ENCODE data around the gene VWA5B2. TPM values are rescaled to one million over a fixed set of nuclear protein-coding genes. Genes with fewer than 3 reads are reported as not detected.

Gene VWA5B2
- total RNA-seq, 1 donor from 2014 or later, result not detected

- no peak overlapping the region for H3K27ac ChIP-seq
- no peak for DNase-seq
- H3K9me3 ChIP-seq, result no peaks in the 10 kb centered on the region
- peaks cover 9% of the 10 kb centered on the region for H3K4me1 ChIP-seq
- no peak overlapping the region for H3K4me3 ChIP-seq
- H3K27me3 ChIP-seq, result peaks cover 36% of the 10 kb centered on the region
- ATAC-seq, result no peak
- intact Hi-C loops (cut with DNase I), result no loop called here
- TF ChIP-seq, protein P1, sequence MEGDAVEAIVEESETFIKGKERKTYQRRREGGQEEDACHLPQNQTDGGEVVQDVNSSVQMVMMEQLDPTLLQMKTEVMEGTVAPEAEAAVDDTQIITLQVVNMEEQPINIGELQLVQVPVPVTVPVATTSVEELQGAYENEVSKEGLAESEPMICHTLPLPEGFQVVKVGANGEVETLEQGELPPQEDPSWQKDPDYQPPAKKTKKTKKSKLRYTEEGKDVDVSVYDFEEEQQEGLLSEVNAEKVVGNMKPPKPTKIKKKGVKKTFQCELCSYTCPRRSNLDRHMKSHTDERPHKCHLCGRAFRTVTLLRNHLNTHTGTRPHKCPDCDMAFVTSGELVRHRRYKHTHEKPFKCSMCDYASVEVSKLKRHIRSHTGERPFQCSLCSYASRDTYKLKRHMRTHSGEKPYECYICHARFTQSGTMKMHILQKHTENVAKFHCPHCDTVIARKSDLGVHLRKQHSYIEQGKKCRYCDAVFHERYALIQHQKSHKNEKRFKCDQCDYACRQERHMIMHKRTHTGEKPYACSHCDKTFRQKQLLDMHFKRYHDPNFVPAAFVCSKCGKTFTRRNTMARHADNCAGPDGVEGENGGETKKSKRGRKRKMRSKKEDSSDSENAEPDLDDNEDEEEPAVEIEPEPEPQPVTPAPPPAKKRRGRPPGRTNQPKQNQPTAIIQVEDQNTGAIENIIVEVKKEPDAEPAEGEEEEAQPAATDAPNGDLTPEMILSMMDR (IDR thresholded peaks at IDR 0.05), result no peak
- no peaks in the 10 kb centered on the region for H3K36me3 ChIP-seq
These were observed 2.3 kb downstream of the VWA5B2 start for GRCh38 chr3:184231671-184232070.

DNA sequence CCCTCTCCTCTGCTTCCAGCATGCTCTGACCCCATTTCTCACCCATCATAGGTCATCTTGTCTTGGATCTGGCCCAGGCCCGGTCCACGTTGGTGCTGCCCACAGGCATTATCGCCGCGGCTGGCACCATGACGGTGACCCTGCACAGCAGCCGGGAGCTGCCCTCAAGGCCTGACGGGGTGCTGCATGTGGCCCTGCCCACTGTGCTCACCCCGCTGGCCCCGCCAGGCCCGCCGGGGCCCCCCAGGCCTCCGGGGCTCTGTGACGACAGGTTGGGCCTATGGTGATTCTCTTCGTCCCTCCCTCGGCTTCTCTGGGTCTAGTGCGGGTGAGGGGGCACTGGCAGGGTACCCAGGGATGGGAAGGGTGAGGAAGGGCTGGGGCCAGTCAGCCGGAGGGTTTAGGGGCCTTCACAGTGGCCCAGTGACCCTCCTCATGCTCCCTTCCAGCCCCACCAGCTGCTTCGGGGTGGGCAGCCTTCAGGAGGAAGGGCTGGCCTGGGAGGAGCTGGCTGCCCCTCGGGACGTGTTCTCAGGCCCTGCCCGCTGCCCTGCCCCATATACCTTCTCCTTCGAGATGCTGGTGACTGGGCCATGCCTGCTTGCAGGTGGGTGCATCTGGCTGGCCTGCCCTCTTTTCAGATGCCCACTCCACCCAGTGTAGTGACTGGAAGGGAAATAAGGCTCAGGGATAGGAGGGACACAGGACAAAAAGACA is 3.9 kb downstream of the VWA5B2 start:
- intact Hi-C loops (cut with DNase I), result no loop called here
- DNase-seq, result no peak
- H3K4me1 ChIP-seq, result peaks cover 9% of the 10 kb centered on the region
- no peak overlapping the region for H3K27ac ChIP-seq
- H3K4me3 ChIP-seq, result no peak overlapping the region
- H3K9me3 ChIP-seq, result no peaks in the 10 kb centered on the region
- TF ChIP-seq, protein P1 (IDR thresholded peaks at IDR 0.05), result no peak
- H3K27me3 ChIP-seq, result peaks cover 36% of the 10 kb centered on the region
- ATAC-seq, result no peak
- H3K36me3 ChIP-seq, result no peaks in the 10 kb centered on the region

DNA sequence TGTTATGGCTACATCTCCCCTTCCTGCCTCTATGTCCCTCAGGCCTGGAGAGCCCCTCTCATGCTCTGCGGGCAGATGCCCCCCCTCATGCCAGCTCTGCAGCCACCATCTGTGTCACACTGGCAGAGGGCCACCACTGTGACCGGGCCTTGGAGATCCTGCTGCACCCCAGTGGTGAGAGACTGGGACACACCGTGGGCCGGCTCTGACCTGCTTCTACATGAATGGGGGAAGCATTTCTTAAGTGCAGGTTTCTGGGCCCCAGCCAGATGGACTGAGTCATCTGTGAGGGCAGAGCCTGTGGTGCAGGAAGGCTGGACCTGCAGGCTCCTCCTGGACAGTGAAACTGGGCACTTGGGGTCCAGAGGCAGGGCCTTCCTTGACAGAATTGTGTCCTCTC is 4.8 kb downstream of the VWA5B2 start:
- intact Hi-C loops (cut with DNase I), result no loop called here
- peak; percentile 19 for ATAC-seq
- peaks cover 35% of the 10 kb centered on the region for H3K27me3 ChIP-seq
- peaks cover 9% of the 10 kb centered on the region for H3K4me1 ChIP-seq
- no peaks in the 10 kb centered on the region for H3K9me3 ChIP-seq
- TF ChIP-seq, protein P1 (IDR thresholded peaks at IDR 0.05), result no peak
- no peak overlapping the region for H3K27ac ChIP-seq
- no peaks in the 10 kb centered on the region for H3K36me3 ChIP-seq
- DNase-seq, result peak; percentile 80
- no peak overlapping the region for H3K4me3 ChIP-seq

- DNase-seq (no peak), ATAC-seq (no peak)
- Histone ChIP-seq H3K27ac (no peak overlapping the region), H3K9me3 (no peaks in the 10 kb centered on the region), H3K36me3 (no peaks in the 10 kb centered on the region), H3K4me3 (no peak overlapping the region), H3K27me3 (peaks cover 29% of the 10 kb centered on the region), H3K4me1 (peaks cover 5% of the 10 kb centered on the region)
- TF ChIP-seq, protein P1 (IDR thresholded peaks at IDR 0.05), result no peak
- intact Hi-C loops (cut with DNase I), result no loop called here
These were observed 5.4 kb downstream of the VWA5B2 start for GRCh38 chr3:184234671-184235380.

GRCh38 chr3:184235381-184236032 is 6.1 kb downstream of the VWA5B2 start:
- TF ChIP-seq, protein P1 (IDR thresholded peaks at IDR 0.05), result no peak
- ATAC-seq (no peak), DNase-seq (no peak)
- no peak overlapping the region for H3K27ac ChIP-seq
- intact Hi-C loops (cut with DNase I), result no loop called here
- peaks cover 22% of the 10 kb centered on the region for H3K27me3 ChIP-seq
- no peaks in the 10 kb centered on the region for H3K4me1 ChIP-seq
- no peaks in the 10 kb centered on the region for H3K9me3 ChIP-seq
- H3K36me3 ChIP-seq, result no peaks in the 10 kb centered on the region
- H3K4me3 ChIP-seq, result no peak overlapping the region

Measured in upper lobe of right lung (tissue), 1 donor.